Measurements from ENCODE around the gene COG6.

- TF ChIP-seq, protein P1, sequence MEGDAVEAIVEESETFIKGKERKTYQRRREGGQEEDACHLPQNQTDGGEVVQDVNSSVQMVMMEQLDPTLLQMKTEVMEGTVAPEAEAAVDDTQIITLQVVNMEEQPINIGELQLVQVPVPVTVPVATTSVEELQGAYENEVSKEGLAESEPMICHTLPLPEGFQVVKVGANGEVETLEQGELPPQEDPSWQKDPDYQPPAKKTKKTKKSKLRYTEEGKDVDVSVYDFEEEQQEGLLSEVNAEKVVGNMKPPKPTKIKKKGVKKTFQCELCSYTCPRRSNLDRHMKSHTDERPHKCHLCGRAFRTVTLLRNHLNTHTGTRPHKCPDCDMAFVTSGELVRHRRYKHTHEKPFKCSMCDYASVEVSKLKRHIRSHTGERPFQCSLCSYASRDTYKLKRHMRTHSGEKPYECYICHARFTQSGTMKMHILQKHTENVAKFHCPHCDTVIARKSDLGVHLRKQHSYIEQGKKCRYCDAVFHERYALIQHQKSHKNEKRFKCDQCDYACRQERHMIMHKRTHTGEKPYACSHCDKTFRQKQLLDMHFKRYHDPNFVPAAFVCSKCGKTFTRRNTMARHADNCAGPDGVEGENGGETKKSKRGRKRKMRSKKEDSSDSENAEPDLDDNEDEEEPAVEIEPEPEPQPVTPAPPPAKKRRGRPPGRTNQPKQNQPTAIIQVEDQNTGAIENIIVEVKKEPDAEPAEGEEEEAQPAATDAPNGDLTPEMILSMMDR (IDR thresholded peaks at IDR 0.05) = no peak
- TF ChIP-seq POLR2A (IDR thresholded peaks at IDR 0.05) = no peak
These were observed 8.0 kb downstream of the COG6 start for GRCh38 chr13:39663508-39663907.
